Medulla oblongata (tissue), 1 donor: ENCODE results near the gene ACE.
A peak's percentile ranks its signal among the peaks of the same experiment; 100 is the strongest.
"Not testable (repeated sequence)": the region's sequence is repeated elsewhere in the genome, so short reads cannot be mapped to it uniquely, and the experiment has no call there.

Experiments used
- DNase-seq: peaks from one replicate; pipeline ENCODE4 v3.0.0-alpha.2; 2015; ENCODE audit errors: extremely low spot score

The ACE gene

DNA sequence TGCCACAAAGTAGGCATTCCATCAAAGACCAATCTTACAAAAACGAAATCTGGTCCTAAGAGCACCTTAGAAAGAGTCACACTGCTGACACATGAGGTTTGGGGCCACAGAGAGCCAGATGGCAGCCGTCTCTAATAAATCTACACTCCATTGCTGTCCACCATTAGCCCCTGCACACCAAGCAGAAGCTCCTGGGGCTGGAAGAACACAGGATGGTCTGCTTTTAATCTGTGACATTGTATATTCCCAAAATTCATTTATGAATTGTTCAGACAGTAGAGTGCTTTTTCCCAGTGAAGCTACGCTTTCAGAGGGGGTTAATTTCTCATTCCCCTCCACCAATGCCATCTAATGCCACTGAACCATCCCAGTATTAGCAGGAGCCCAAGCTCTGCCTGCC is 32.4 kb upstream of the ACE start:
- no peak for DNase-seq

DNA sequence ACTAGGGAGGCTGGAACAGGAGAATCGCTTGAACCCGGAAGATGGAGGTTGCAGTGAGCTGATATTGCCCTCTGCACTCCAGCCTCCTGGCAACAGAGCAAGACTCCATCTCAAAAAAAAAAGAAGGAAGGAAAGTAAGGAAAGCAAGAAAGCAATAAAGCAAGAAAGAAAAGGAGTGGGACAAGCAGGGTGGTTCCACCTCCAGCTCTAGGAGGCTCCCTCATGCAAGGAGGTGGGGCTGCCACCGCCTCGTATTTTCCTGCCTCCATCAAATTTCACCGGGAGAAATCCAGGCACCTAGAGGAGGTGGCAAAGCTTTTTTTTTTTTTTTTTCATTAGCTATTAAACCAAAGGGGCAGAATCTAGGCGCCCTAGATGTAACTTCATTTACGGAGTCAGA is 31.8 kb upstream of the ACE start:
- no peak for DNase-seq

DNA sequence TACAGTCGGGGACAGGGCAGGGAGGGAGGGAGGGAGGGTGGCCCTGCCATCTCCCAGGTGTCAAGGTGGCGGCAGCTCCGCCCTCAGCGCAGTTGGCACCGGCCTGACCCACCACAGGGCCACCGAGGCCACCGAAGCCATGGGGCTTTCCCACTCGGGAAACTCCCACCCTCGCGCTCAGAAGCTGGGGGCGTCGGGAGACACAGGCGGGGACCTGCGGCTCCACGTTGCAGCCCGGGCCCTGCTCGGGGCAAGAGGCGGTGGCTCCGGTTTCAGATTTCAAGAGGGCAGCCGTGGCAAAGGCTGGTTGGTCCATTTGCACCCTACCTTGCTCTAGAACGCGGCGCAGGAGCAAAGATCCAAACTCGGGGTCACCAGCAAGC is 31.3 kb upstream of the ACE start:
- no peak for DNase-seq

DNA sequence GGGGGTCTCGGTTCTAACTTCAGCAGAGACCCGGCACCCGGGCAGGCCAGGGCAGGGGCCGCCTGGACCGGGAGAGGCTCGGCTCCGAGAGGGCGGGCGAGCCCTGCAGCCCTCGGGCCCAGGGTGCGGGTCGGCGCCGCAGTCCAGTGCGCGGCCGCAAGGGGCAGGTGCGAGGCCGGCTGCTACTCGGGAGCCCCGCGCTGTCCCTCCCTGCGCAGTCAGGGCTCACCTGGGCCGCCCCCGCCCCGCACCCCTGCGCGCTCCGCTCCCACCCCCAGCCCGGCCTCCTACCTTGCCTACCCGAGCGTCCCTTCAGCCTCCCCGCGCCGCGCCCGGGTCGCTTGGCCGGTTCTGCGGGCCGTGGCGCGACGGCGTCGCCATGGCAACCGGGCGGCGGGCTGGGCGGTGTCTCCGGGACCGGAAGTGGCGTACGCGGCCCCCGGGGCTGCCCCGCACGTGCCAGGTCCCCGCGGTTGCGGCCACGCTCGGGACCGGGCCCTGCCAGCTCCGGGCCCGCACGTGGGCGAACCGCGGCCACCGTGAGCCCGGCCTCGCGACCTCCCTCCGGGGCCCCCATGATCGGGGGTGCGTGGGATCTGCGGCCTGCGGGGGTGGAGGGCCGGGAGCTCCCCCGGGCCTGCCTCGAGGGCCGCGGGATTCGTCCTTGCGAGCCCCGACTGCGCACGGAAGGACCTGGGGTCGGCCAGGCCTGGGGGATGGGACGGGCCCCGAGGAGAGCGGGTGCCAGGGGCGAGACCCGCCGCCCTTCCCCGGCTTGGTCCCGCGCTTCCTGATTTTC is 30.7 kb upstream of the ACE start, which contains the start of gene CYB561:
Gene CYB561, minus strand, starts transcription at position 353 of the 799 bp plus-strand sequence. CDS start 8,759 bp downstream, outside the sequence.
- DNase-seq = no peak

DNA sequence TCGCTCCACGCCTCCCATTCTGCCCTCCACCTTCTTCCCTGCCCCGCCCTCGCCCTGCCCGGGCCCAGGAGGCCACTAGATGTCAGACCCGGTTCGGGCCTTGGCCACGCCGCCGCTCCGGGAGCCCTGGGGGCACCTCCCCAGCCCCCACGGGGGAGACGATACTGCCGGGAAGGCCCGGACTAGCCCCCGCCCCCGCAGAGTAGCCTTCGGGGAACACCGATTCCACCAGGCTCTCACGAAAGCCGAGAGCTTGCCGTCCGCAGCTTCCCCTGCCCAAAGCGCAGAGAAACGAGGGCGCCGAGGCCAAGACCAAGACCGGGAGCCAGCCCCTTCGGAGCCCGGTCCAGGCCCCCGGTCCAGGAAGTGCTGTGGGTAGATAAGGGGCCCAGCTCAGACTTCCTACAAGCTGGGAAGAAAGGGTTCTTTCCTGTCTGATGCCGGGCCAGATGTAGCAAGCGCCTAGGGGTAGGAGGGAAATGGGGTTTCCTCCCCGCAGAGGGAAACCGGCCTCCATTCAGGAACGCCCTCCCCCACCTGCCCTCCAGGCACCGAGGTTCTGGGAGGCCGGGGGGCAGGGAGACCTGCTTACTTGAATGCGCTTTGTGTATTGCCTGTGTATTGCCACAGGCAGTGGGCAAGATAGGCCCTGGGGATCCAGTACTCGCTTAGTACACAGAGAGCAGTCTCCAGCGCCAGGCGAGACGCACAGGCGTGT is 29.9 kb upstream of the ACE start:
- DNase-seq = no peak

DNA sequence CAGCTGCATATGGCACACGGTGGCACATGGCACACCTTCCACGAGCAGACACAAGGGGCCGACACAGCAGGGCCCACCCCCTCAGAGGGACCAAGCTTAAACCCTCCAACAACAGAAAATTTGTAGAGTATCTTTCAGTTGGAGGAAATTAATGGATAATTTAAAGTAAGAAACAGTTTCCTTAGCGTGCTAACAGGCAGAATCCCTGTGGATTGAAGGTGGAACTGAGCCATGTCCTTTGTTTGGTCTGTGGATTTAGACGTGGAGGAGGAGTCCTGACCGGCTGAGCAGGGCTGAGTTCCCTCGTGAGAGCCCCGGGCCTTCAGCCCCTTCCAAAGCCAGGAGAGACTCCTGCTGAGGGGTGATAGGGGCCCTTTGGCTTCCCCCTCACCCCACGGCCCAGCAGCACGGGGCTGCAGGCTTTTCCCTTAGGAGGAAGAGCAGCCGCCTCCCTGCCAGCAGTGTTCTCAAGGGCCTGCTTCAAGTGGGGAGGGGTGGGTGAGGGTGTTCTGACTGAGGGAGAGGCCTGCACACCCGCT is 29.3 kb upstream of the ACE start:
- no peak for DNase-seq

DNA sequence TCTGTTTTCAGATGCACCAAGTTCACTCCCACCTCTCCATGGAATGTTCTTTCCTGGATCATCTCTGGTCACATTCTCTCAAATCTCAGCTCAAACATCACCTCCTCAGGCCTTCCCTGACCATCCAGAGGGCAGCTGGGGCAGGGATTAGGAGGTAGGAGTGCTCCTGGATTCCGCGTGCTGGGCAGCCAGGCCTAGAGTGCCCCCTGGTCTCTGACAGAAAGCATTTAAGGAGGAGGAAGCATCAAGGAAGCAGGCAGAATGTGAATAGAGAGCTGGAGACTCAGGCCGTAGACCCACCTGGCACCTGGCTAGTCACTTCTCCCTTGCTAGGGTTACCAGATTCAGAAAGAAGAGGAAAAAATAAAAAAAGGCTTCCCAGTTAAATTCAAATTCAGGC is 28.2 kb upstream of the ACE start:
- DNase-seq = no peak

DNA sequence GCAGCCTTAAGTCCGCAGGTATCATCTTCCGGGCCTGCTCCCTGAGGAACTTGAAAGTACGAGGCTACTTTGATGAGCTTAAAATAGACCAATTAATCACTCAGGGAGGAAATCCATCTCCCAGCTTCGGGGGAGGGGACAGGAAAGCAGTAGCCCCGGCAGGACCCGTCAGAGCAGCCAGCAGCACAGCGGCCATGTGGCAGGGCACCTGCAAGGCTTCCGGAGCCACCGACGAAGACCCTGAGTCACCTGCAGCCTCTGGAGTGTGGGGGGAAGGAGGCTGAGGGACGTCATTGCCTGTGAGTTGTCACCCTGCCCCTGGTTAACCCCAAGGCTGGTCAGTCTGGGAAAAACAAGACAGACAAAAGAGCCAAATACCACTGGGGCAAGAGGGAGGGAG is 26.3 kb upstream of the ACE start:
- no peak for DNase-seq

DNA sequence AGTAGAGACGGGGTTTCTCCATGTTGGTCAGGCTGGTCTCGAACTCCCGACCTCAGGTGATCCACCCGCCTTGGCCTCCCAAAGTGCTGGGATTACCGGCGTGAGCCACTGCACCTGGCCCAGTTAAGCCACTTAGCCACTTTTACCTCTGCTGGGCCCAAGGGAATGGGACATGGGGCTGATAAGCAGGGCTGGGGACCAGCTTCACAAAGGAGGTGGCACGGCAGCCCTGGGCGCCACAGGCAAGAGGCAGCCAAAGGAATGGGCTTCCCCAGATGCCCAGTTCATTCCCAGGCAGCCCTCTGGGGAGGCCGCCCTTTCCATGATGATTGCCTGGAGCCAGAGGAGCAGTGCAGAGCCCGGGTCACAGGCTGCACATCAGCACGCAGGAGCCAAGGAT is 25.7 kb upstream of the ACE start:
- DNase-seq = no peak

DNA sequence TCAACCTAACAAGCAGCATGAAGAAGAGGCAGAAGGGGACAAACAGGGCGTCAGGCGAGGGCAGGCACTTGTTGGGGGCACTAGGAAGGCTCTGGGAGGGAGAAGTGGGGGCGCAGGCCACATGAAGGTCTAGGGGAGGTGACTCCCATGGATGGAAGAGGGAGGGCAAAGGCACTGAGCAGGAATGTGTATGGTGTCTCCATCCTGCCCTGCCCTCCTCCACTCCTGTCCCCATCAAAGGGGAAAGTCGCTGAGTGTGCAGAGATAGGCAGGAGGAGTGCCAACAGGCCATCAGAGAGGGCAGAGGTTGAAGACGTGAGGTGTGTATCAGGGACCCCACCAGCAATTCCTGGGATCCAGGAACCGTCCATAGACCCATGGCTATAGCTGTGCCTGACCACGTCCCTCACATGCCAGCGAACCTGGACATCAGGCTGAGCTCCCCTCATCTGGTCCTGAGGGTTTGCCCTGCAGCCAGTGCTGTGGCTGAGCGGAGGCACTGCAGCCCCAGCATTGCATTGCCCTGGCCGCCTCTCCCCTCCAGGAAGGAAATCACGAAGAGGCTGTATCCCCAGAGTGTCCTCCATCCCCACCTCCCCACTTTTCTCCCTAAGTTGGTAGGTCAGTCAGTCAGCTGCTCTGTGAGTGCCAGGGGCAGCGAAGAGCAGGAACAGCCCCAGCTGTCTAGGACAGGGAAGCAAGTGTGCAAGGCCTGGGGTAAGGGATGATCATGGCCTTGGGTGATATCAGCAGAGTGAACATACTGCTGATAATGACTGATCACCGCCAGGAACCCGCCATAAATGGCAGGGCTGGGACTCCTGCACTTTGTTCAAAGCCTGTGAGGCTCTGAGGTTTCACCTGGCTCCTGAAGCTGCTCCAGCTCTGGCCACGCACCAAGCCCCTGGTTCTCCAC is 24.6 kb upstream of the ACE start:
- DNase-seq = no peak

DNA sequence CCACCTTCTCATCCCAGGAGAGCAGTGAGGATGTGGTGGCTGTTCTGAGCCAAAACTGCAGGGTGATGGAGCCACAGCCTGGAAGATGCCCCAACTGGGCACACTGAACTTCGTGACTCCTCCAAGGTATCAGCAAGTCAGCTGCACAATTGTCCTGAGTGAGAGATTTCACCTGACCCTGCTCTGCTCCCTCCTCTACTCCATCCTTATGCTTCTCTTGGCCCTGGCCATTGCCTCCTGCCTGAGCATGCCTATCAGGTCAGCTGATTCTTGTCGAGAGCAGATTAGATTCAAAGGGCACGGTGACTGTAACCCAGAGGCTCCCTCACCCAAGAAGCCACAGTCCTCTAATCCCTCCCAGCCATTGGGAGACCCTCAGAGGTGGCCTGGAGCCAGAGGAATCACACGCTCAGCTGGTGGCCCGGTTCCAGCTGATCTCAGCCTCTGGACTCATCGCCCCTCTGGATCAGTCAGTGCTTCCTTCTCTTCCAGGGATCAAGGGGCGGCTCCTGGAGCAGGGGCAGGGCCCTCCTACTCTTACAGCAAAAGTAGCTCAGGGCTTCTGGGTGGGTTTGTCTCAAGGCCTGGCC is 23.8 kb upstream of the ACE start:
- no peak for DNase-seq

DNA sequence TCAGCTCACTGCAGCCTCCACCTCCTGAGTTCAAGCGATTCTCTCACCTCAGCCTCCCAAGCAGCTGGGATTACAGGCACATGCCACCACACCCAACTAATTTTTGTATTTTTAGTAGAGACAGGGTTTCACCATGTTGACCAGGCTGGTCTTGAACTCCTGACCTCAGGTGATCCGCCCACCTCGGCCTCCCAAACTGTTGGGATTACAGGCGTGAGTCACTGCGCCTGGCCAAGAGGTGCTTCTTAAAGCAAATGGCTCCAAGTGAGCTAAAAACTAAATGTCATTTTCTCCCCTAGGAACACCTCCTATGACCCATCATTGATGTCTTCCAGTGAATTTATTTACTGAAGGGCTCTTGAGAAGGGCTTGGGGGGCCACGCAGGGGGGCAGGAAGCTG is 22.5 kb upstream of the ACE start:
- DNase-seq = not testable (repeated sequence)

DNA sequence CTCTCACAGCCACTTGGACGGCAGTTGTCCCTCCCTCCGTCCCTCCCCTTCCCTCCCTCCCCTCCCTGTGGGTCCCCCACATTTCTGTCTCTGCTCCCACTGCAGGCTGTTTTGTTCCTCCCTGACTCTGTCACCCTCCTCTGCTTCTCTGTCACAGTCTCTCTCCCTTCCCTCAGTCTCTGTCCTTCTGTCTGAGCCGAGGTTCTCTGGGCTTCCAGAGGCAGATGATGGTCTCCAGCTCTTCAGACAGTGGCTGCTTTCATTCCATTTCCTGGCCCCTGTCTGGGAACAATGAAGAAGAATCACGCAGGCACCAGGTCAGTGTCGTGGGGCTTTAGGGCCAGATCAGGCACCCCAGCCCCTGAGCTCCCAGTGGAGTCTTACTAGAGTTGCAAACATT is 21.9 kb upstream of the ACE start:
- DNase-seq = peak; percentile 42

DNA sequence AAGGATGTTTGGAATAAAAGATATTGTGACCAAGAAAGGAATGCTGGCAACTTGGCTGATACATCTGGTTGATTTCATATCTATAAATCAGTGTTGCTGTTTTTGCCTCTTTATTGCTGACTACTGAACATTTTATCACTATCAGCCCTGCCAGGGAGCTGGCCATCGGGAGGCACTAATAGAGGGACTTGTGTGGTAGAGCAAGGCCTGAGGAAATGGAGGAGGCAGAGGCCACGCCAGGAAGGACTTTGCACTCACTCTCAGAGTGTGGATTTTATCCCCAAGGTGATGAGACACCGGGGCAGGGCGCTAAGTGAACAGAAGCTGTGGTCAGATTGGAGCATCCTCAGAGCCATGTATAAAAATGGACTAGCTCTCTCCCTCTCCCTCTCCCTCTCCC is 21.4 kb upstream of the ACE start:
- DNase-seq = no peak

DNA sequence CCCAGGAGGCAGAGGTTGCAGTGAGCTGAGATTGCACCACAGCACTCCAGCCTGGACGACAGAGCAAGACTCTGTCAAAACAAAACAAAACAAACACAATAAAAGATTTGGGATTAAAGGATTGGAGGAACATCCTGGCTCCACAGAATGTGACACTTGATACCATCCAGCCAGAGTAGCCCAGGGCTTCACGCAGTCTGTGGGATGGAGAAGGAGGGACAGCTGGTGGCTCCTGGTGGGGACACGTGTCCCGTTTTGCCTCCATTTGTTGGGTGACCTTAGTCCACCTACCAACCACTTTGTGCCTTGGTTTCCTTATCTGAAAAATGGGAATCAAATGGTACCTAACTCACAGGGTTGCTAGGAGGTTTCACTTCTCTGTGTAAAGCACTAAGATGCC is 18.4 kb upstream of the ACE start:
- DNase-seq = no peak

DNA sequence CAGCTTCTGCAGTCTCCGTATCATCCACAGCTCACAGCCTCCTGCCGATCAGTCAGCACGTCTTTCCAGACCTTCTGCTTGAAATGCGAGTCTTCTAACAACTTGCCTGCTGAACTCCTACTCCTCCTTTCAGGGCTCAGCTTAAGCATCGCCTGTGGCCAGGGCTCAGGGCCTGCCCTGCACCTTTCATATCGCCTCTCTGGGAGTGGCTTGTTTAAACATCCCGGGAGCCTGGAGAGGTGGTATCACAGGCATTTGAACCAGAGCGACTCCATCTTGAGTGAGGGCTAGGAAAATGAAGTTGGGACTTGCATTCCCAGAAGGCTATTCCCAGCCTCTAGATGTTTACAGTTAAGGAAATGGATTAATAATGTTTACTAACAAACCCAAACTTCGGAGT is 16.8 kb upstream of the ACE start:
- DNase-seq = no peak

DNA sequence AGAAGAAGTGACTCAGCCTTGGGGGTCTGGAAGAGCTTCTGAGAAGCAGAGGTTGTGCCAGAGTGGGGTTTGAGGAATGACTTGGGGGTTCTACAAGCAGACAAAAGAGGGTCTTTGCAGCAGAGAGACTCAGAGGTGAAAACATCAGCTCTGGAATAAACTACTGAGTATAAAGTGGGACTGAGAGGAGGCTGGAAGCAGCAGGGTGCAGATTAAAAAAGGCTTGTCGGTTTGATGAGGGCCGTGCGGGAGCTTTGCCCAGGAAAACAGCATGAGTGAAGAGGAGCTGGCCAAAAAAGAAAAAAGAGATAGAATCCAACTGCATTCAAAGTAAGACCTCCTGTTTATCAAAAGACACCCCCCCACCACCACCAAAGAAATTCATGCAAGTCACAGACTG is 13.1 kb upstream of the ACE start:
- DNase-seq = no peak

DNA sequence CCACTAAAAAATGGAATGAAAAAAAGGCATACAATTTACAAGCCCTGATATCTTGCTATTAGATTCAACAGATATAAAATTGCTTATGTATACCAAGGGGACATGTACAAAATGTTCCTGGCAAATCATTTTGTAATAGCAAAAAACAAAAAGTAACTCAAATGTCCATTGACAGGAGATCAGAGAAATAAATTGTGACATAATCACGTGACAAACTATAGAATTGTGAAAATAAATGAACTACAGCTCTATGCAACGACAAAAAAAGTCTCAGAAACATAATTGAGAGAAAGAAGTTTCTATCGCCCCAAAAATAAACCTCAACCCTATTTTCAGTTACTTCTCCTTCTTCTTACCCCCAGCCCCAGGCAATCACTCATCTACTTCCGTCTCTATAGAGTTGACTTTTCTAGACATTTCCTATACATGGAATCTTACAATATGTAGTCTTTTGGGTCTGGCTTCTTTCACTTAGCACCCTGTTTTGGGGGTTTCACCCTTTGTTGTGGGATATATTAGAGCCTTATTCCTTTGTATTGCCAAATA is 12.1 kb upstream of the ACE start:
- DNase-seq = no peak

DNA sequence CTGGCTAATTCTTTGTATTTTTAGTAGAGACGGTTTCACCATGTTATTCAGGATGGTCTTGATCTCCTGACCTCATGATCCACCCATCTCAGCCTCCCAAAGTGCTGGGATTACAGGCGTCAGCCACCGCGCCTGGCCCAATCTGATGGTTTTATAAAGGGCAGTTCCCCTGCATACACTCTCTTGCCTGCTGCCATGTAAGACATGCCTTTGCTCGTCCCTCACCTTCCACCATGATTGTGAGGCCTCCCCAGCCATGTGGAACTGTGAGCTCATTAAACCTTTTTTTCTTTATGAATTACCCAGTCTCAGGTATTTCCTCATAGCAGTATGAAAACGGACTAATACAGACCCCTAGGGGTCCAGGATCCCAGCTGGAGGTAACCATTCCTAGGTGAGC is 8.8 kb upstream of the ACE start:
- DNase-seq = not testable (repeated sequence)

DNA sequence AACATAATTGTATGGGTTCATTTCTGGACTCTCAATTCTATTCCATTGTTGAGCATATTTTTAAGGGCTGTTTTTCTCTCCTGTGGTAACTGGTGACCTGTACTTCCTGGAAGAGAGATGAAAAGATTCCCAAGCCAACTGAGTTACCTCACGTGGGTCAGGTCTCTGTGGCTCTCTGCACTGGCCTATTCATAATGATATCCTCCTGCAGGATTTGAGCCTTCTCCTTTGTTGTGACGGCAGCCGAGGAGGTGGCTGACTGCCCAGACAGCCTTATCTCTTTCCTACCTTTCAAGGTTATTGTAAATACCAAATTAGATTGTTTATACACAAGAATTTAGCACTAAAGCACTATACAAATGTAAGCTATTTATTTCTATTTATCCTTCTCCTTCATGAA is 2.7 kb upstream of the ACE start:
- DNase-seq = no peak
